Esophagus muscularis mucosa (tissue), 4 donors: ENCODE results near the gene RASAL2. TPM values are rescaled to one million over a fixed set of nuclear protein-coding genes. Genes with fewer than 3 reads are reported as not detected.

Experiments
- DNase-seq: peaks from one replicate; pipeline ENCODE4 v3.0.0-alpha.2; 2017; ENCODE audit errors: extremely low spot score
- H3K27ac ChIP-seq, 4 donors: fragments of 200-600 bp; sonication (generic); replicated peaks in 1 of 4; 1 replicate in 3 of 4; 2 replicates in 1 of 4; pipeline ENCODE4 v1.5.1; 2016 to 2019; ENCODE audit warnings: mild to moderate bottlenecking in 1 of 4
- H3K27me3 ChIP-seq, 4 donors: fragments of 200-600 bp; sonication (generic); one replicate each; pipeline versions ENCODE4 v1.5.1 to v1.6.0; 2016 to 2019
- H3K36me3 ChIP-seq, 4 donors: fragments of 200-600 bp; sonication (generic); one replicate each; pipeline ENCODE4 v1.5.1; 2016 to 2019
- H3K4me1 ChIP-seq, 4 donors: fragments of 200-600 bp; sonication (generic); one replicate each; pipeline ENCODE4 v1.5.1; 2016 to 2019
- H3K4me3 ChIP-seq, 4 donors: fragments of 200-600 bp; sonication (generic); 1 replicate in 2 of 4; 2 replicates in 2 of 4; pipeline ENCODE4 v1.5.1; 2016 to 2019; ENCODE audit warnings: mild to moderate bottlenecking in 4 of 4, moderate library complexity in 1 of 4
- H3K9me3 ChIP-seq, 4 donors: fragments of 200-600 bp; sonication (generic); 1 replicate in 3 of 4; 2 replicates in 1 of 4; pipeline ENCODE4 v1.5.1; 2016 to 2019
- EP300 ChIP-seq: sonication (generic); formaldehyde crosslinking; IDR thresholded peaks from one replicate; pipeline ENCODE4 v1.6.1; 2017; ENCODE audit warnings: antibody characterized with exemption
- POLR2A ChIP-seq: fragments of 450-650 bp; IDR thresholded peaks from one replicate; pipeline ENCODE4 v1.6.1; 2017; ENCODE audit warnings: antibody characterized with exemption, moderate library complexity, mild to moderate bottlenecking, low read depth
- POLR2AphosphoS5 ChIP-seq, 2 donors: sonication (generic); formaldehyde crosslinking; IDR thresholded peaks; one replicate each; pipeline ENCODE4 v1.6.1; 2017; ENCODE audit warnings: antibody characterized with exemption in 2 of 2
- WGBS: methylation state at CpG from one replicate; pipeline ENCODE4 v1.1.5; 2018; 5-methylcytosine and 5-hydroxymethylcytosine counted together
- intact Hi-C: fragments of 100-400 bp; cut with DNase I; formaldehyde crosslinking; loops from one replicate; pipeline ENCODE4 v1.15.1; 2023
- total RNA-seq, 4 donors: library from RNA; depleted of rRNA; stranded (reverse); fragments of >200 nt; gene quantifications; one replicate each; pipeline versions ENCODE4 v1.1.0 to v1.2.1, GENCODE V29; 2016
- TF ChIP-seq, protein P1 (sequence below), 3 experiments: fragments of 200-600 bp in 2 of 3; fragments of 450-650 bp in 1 of 3; sonication (generic) in 2 of 3; IDR thresholded peaks; one replicate each; pipeline ENCODE4 v1.5.1; 2017 to 2019; ENCODE audit warnings: antibody characterized with exemption in 3 of 3, mild to moderate bottlenecking in 2 of 3, moderate library complexity in 1 of 3

RASAL2 gene
- total RNA-seq, 4 donors from 2014 or later = 11.6 to 30.0 (median 22.3) TPM

GRCh38 chr1:178126261-178126660 lies 32.4 kb downstream of the RASAL2 start:
- Histone ChIP-seq H3K9me3 (no peaks in the 10 kb centered on the region), H3K27me3 (no peaks in the 10 kb centered on the region), H3K4me1 (peaks cover 4 to 11% (median 10%) of the 10 kb centered on the region in 4 donors), H3K36me3 (no peaks in the 10 kb centered on the region), H3K27ac (no peak overlapping the region), H3K4me3 (no peak overlapping the region)
- DNase-seq = no peak
- intact Hi-C loops = no loop called here
- TF ChIP-seq POLR2A = no peak
- TF ChIP-seq POLR2AphosphoS5 (IDR thresholded peaks at IDR 0.05) = no peak
- TF ChIP-seq, protein P1, sequence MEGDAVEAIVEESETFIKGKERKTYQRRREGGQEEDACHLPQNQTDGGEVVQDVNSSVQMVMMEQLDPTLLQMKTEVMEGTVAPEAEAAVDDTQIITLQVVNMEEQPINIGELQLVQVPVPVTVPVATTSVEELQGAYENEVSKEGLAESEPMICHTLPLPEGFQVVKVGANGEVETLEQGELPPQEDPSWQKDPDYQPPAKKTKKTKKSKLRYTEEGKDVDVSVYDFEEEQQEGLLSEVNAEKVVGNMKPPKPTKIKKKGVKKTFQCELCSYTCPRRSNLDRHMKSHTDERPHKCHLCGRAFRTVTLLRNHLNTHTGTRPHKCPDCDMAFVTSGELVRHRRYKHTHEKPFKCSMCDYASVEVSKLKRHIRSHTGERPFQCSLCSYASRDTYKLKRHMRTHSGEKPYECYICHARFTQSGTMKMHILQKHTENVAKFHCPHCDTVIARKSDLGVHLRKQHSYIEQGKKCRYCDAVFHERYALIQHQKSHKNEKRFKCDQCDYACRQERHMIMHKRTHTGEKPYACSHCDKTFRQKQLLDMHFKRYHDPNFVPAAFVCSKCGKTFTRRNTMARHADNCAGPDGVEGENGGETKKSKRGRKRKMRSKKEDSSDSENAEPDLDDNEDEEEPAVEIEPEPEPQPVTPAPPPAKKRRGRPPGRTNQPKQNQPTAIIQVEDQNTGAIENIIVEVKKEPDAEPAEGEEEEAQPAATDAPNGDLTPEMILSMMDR (IDR thresholded peaks at IDR 0.05) = no peak
- TF ChIP-seq EP300 = no peak

- Histone ChIP-seq H3K4me3 (no peak overlapping the region), H3K9me3 (no peaks in the 10 kb centered on the region), H3K4me1 (peaks cover 4 to 7% (median 6%) of the 10 kb centered on the region in 4 donors), H3K36me3 (no peaks in the 10 kb centered on the region), H3K27ac (no peak overlapping the region), H3K27me3 (no peaks in the 10 kb centered on the region)
- intact Hi-C loops = no loop called here
- TF ChIP-seq, protein P1 (IDR thresholded peaks at IDR 0.05) = no peak
- TF ChIP-seq EP300 (no peak), POLR2AphosphoS5 (IDR thresholded peaks at IDR 0.05) (no peak), POLR2A (no peak)
- DNase-seq = no peak
- WGBS = 87% methylated on average over 1 of the region's 1 CpG
These were observed 32.9 kb downstream of the RASAL2 start for GRCh38 chr1:178126741-178127185.

DNA sequence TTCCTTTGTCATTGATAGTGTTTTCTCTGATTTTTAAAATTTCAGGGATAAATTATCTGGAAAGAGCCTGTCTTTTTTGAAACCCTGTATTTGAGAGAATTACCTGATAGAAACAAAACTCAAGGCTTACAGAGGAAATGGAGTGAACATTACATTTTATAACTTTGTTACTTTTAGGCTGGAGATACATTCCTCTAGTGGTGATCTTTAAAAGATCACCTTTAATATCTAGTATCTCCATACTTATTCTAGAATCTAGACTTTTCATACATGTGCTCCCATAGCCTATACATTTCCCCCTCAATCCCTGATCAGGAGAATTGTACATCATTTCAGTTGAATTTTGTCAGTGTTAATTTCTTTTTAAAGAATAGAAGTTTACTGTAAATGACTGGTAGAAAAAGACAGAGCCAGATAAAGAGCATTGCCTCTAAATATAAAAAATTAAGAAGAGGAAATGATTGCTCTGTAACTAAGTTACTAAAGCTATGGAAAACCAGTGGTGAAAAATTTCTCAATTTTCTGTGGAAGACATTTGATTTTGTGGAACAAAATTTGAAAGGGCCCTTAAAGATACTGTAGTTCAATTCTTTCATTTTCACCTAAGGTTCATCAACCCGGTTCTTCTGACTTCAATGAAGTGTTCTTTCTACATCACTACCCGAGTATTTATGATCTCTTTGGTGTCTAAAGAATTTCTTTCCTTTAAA lies 33.7 kb downstream of the RASAL2 start:
- Histone ChIP-seq H3K36me3 (no peaks in the 10 kb centered on the region), H3K4me3 (no peak overlapping the region), H3K9me3 (no peaks in the 10 kb centered on the region), H3K27me3 (no peaks in the 10 kb centered on the region), H3K4me1 (peaks cover 0 to 7% (median 2%) of the 10 kb centered on the region in 4 donors), H3K27ac (no peak overlapping the region)
- no peak for DNase-seq
- intact Hi-C loops = no loop called here
- TF ChIP-seq EP300 (no peak), POLR2A (no peak), POLR2AphosphoS5 (IDR thresholded peaks at IDR 0.05) (no peak)
- TF ChIP-seq, protein P1 (IDR thresholded peaks at IDR 0.05) = no peak
- 96% methylated on average over 2 of the region's 2 CpGs for WGBS

GRCh38 chr1:178133239-178133989 lies 39.5 kb downstream of the RASAL2 start:
- 82% methylated on average over 3 of the region's 3 CpGs for WGBS
- intact Hi-C loops = no loop called here
- no peak for DNase-seq
- no peaks in the 10 kb centered on the region for H3K36me3 ChIP-seq
- no peaks in the 10 kb centered on the region for H3K9me3 ChIP-seq
- no peak overlapping the region for H3K27ac ChIP-seq
- H3K4me1 ChIP-seq = peaks cover 5 to 30% (median 16%) of the 10 kb centered on the region in 4 donors
- H3K27me3 ChIP-seq = no peaks in the 10 kb centered on the region
- TF ChIP-seq, protein P1 (IDR thresholded peaks at IDR 0.05) = no peak
- TF ChIP-seq EP300 (no peak), POLR2AphosphoS5 (IDR thresholded peaks at IDR 0.05) (no peak), POLR2A (no peak)
- H3K4me3 ChIP-seq = no peak overlapping the region
